WERI-Rb-1 (cell line): Measurements from ENCODE around the gene FGFBP3.

Experiments used
- DNase-seq: peaks from one replicate; pipeline ENCODE4 v3.0.0-alpha.2; 2020
- H3K27ac ChIP-seq: fragments of 250-450 bp; sonication (Bioruptor Pico); 2 replicates; pipeline ENCODE4 v1.5.1; 2020; ENCODE audit warnings: mild to moderate bottlenecking, moderate library complexity
- H3K27me3 ChIP-seq: fragments of 250-450 bp; sonication (Bioruptor Pico); 2 replicates; pipeline ENCODE4 v1.5.1; 2021; ENCODE audit warnings: mild to moderate bottlenecking, low read depth, moderate library complexity; ENCODE audit not compliant: insufficient read depth, severe bottlenecking
- H3K36me3 ChIP-seq: fragments of 250-450 bp; sonication (Bioruptor Pico); 2 replicates; pipeline ENCODE4 v1.5.1; 2020; ENCODE audit warnings: mild to moderate bottlenecking, moderate library complexity
- H3K4me3 ChIP-seq: 2 replicates; pipeline ENCODE4 v1.5.1; 2011; ENCODE audit warnings: low read depth, mild to moderate bottlenecking, control low read depth, low read length
- H3K9me3 ChIP-seq: fragments of 250-450 bp; sonication (Bioruptor Pico); 2 replicates; pipeline ENCODE4 v1.5.1; 2021; ENCODE audit warnings: mild to moderate bottlenecking, moderate library complexity; ENCODE audit not compliant: severe bottlenecking
- TF ChIP-seq, protein P1 (sequence below): IDR thresholded peaks from 2 replicates; pipeline ENCODE4 v1.5.1; 2011; ENCODE audit warnings: low read depth, mild to moderate bottlenecking, control low read depth, inconsistent platforms, low read length

The FGFBP3 gene

GRCh38 chr10:91908337-91909116, 759 bp downstream of the FGFBP3 start:
- DNase-seq: peak; percentile 93

DNA sequence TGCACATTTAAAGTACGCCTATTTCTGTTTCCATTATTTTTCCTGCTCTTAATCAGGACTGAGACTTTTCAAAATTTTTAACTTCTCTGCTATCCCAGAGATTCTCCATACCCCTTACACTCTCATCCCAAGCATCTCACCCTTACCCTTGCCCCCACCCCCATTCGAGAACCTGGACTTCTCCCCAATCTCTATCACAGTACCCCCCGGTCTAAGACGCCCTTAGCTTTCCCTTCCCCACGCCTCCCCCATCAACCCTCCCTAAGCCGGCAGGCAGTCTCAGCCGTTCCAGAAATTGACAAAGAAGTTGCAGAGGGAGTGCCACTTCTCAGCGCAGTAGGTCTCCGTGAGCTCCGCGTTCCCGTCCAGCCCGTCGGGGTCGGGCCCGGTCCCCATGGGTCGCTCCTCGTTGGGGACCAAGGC, 1.4 kb downstream of the FGFBP3 start:
- DNase-seq: peak; percentile 30
- Histone ChIP-seq H3K4me3 (peak overlapping the region; percentile 84), H3K9me3 (no peaks in the 10 kb centered on the region), H3K27me3 (no peaks in the 10 kb centered on the region), H3K27ac (peak overlapping the region; percentile 58), H3K36me3 (peaks cover 6% of the 10 kb centered on the region; the same call in 1 of the 2 replicates)
- TF ChIP-seq, protein P1, sequence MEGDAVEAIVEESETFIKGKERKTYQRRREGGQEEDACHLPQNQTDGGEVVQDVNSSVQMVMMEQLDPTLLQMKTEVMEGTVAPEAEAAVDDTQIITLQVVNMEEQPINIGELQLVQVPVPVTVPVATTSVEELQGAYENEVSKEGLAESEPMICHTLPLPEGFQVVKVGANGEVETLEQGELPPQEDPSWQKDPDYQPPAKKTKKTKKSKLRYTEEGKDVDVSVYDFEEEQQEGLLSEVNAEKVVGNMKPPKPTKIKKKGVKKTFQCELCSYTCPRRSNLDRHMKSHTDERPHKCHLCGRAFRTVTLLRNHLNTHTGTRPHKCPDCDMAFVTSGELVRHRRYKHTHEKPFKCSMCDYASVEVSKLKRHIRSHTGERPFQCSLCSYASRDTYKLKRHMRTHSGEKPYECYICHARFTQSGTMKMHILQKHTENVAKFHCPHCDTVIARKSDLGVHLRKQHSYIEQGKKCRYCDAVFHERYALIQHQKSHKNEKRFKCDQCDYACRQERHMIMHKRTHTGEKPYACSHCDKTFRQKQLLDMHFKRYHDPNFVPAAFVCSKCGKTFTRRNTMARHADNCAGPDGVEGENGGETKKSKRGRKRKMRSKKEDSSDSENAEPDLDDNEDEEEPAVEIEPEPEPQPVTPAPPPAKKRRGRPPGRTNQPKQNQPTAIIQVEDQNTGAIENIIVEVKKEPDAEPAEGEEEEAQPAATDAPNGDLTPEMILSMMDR: no peak

More at GRCh38 chr10:91908337-91909116, 759 bp downstream of the FGFBP3 start:
- Histone ChIP-seq H3K9me3 (no peaks in the 10 kb centered on the region), H3K27me3 (no peaks in the 10 kb centered on the region), H3K4me3 (peak overlapping the region; percentile 84), H3K36me3 (peaks cover 6% of the 10 kb centered on the region; the same call in 1 of the 2 replicates), H3K27ac (peak overlapping the region; percentile 58)
- TF ChIP-seq, protein P1: peak; percentile 83

GRCh38 chr10:91907033-91907594, 2.2 kb downstream of the FGFBP3 start:
- no peaks in the 10 kb centered on the region for H3K27me3 ChIP-seq
- no peak for DNase-seq
- H3K27ac ChIP-seq: no peak overlapping the region
- no peak overlapping the region for H3K4me3 ChIP-seq
- H3K9me3 ChIP-seq: no peaks in the 10 kb centered on the region
- H3K36me3 ChIP-seq: peaks cover 6% of the 10 kb centered on the region; the same call in 1 of the 2 replicates
- TF ChIP-seq, protein P1: no peak

DNA sequence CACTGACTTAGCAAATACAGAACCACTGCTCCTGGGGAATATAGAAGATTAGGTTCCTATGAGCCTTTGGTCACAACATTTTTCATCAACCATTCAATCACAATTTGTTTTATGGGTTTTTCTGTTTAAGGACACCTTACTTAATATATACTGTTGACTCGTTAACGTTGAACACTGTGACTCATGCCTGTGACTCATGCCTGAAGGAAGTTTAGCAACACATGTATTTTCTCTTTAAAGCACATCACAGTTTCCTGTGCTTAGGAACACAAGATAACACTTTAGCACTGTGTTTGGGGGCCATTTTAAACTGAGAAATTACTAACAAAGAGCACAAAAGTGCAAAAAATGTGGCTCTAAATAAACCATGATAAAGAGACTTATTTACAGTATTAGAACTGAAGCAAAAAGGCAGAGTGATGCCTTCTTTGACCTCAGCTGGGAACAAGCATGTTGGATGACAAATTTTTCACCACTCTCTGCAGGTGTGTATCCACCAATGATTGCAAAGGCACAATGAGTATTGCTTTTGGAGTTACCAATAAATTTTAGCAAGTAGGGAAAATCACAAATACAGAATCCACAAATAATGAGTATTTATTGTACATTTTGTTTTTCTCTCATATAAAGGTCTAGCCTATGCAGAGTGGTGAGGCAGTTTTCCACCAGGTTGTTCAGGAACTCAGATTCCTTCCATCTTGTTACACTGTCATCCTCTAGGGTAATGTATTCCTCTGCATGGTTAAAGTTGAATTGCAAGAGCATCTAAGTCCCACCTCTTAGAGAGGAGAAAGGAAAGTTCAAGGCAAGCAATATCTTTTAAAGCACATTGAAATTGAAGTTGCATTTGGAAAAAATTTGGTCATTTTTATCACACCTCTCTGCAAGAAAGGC, 7.3 kb downstream of the FGFBP3 start:
- Histone ChIP-seq H3K36me3 (peaks cover 6% of the 10 kb centered on the region; the same call in 1 of the 2 replicates), H3K9me3 (no peaks in the 10 kb centered on the region), H3K27me3 (no peaks in the 10 kb centered on the region), H3K4me3 (no peak overlapping the region), H3K27ac (no peak overlapping the region)
- TF ChIP-seq, protein P1: no peak
- DNase-seq: no peak

- Histone ChIP-seq H3K27ac (no peak overlapping the region), H3K36me3 (no peaks in the 10 kb centered on the region), H3K4me3 (no peak overlapping the region), H3K27me3 (no peaks in the 10 kb centered on the region), H3K9me3 (peaks cover 4% of the 10 kb centered on the region)
- no peak for DNase-seq
- TF ChIP-seq, protein P1: no peak
Observed at GRCh38 chr10:91897421-91897820, 11.9 kb downstream of the FGFBP3 start.
